Prostate gland (tissue), 2 donors: ENCODE data around the gene WWP2.

Experiments used
- CTCF ChIP-seq, 4 experiments: fragments of 200-600 bp in 2 of 4; fragments of 450-650 bp in 2 of 4; sonication (generic) in 2 of 4; IDR thresholded peaks; 1 replicate in 3 of 4; 2 replicates in 1 of 4; pipeline ENCODE4 v1.5.1; 2016 to 2019; ENCODE audit warnings: antibody characterized with exemption in 4 of 4, mild to moderate bottlenecking in 2 of 4, moderate library complexity in 2 of 4
- POLR2A ChIP-seq: fragments of 450-650 bp; IDR thresholded peaks from one replicate; pipeline ENCODE4 v1.6.1; 2016; ENCODE audit warnings: antibody characterized with exemption, mild to moderate bottlenecking
- POLR2AphosphoS5 ChIP-seq: sonication (generic); formaldehyde crosslinking; IDR thresholded peaks from one replicate; pipeline ENCODE4 v1.6.1; 2017; ENCODE audit warnings: antibody characterized with exemption

GRCh38 chr16:69903865-69904415, 141.8 kb downstream of the WWP2 start:
- TF ChIP-seq POLR2A = no peak
- no peak for TF ChIP-seq CTCF (IDR thresholded peaks at IDR 0.05)
- no peak for TF ChIP-seq POLR2AphosphoS5
